SU-DHL-6 (cell line): ENCODE results near the gene TSPAN1.
"Not testable (repeated sequence)": the region's sequence is repeated elsewhere in the genome, so short reads cannot be mapped to it uniquely, and the experiment has no call there.

Experiments
- H2AFZ ChIP-seq: fragments of 200-600 bp; sonication (generic); 2 replicates; pipeline ENCODE4 v1.6.1; 2014; ENCODE audit warnings: low read depth, mild to moderate bottlenecking, moderate library complexity, mixed read lengths, antibody characterized with exemption, low read length; ENCODE audit not compliant: severe bottlenecking
- H3F3A ChIP-seq: fragments of 200-600 bp; shearing (Covaris generic); 2 replicates; pipeline ENCODE4 v1.6.0; 2016; ENCODE audit warnings: antibody characterized with exemption, mild to moderate bottlenecking; ENCODE audit not compliant: insufficient read depth
- H3K27ac ChIP-seq: fragments of 200-600 bp; sonication (generic); 2 replicates; pipeline ENCODE4 v1.5.1; 2016; ENCODE audit warnings: low read depth, mild to moderate bottlenecking, low read length, moderate library complexity, mixed read lengths
- H3K27me3 ChIP-seq: fragments of 200-600 bp; sonication (generic), shearing (Covaris generic); 2 replicates; pipeline ENCODE4 v1.6.0; 2014; ENCODE audit warnings: mild to moderate bottlenecking, low read length
- H3K36me3 ChIP-seq: fragments of 200-600 bp; sonication (generic); 2 replicates; pipeline ENCODE4 v1.6.1; 2014; ENCODE audit warnings: mild to moderate bottlenecking, low read length, mixed read lengths
- H3K4me2 ChIP-seq: fragments of 300-600, 200-600 bp; shearing (Covaris generic), sonication (generic); 2 replicates; pipeline ENCODE4 v1.6.0; 2014; ENCODE audit warnings: low read length, low read depth, mild to moderate bottlenecking; ENCODE audit not compliant: poor library complexity, severe bottlenecking
- H3K4me3 ChIP-seq: fragments of 200-600 bp; sonication (generic); 2 replicates; pipeline ENCODE4 v1.5.1; 2014; ENCODE audit warnings: antibody characterized with exemption, low read length, mild to moderate bottlenecking, mixed read lengths; ENCODE audit not compliant: insufficient read depth, poor library complexity, severe bottlenecking
- H3K79me2 ChIP-seq: fragments of 200-600 bp; sonication (generic); 2 replicates; pipeline ENCODE4 v1.6.1; 2014; ENCODE audit warnings: mild to moderate bottlenecking, low read length, moderate library complexity; ENCODE audit not compliant: insufficient read depth
- H3K9ac ChIP-seq: fragments of 200-600 bp; sonication (generic); 2 replicates; pipeline ENCODE4 v1.7.0; 2014; ENCODE audit warnings: mild to moderate bottlenecking, low read length
- H3K9me2 ChIP-seq: fragments of 200-600 bp; sonication (generic); replicated peaks from 2 replicates; pipeline ENCODE4 v1.6.1; 2014; ENCODE audit warnings: low read length; ENCODE audit not compliant: insufficient read depth
- H3K9me3 ChIP-seq: fragments of 200-600 bp; sonication (generic); 2 replicates; pipeline ENCODE4 v1.6.1; 2014; ENCODE audit warnings: low read length, mixed read lengths; ENCODE audit not compliant: insufficient read depth
- H4K20me1 ChIP-seq: fragments of 200-600 bp; sonication (generic); 2 replicates; pipeline ENCODE4 v1.6.1; 2014; ENCODE audit warnings: low read depth, mild to moderate bottlenecking, antibody characterized with exemption, low read length, moderate library complexity, mixed read lengths
- CTCF ChIP-seq: fragments of 200-600 bp; sonication (generic); IDR thresholded peaks from one replicate; pipeline ENCODE4 v1.5.1; 2017; ENCODE audit warnings: antibody characterized with exemption, mild to moderate bottlenecking, low read length, moderate library complexity; ENCODE audit not compliant: insufficient read depth, poor library complexity, severe bottlenecking
- EZH2phosphoT487 ChIP-seq: fragments of 200-600 bp; sonication (generic), shearing (Covaris generic); conservative IDR thresholded peaks from 2 replicates; pipeline ENCODE4 v1.6.1; 2018; ENCODE audit warnings: mild to moderate bottlenecking, antibody characterized with exemption, low read length, moderate library complexity, mixed read lengths

Gene TSPAN1

DNA sequence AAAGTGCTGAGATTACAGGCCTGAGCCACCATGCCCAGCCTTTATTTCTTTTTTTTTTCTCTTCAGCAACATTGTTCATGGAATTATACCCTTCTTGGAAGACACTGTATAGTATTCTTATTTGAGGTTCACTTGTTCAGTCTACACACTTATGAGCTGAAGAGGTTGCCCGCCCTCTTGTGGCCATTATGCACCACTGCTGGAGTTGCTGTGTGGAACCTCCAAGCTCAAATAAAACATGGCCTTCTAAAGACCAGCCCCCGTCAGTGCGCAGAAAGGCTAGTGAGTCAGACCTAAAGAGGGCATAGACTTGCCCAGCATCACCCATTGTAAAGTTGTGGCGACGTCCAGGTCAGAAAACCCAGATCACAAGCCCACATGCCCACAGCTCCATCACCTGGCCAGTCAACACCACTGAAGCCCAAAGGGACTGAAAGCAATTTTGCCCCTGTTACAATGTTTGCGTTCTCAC lies 48.6 kb downstream of the TSPAN1 start:
- H3K9ac ChIP-seq = no peak overlapping the region
- no peaks in the 10 kb centered on the region for H3K79me2 ChIP-seq
- H3K27me3 ChIP-seq = no peaks in the 10 kb centered on the region
- H3K9me2 ChIP-seq = no peaks in the 10 kb centered on the region
- H3F3A ChIP-seq = no peaks in the 10 kb centered on the region
- H3K27ac ChIP-seq = no peak overlapping the region
- H4K20me1 ChIP-seq = no peaks in the 10 kb centered on the region
- no peak overlapping the region for H3K4me2 ChIP-seq
- no peak overlapping the region for H2AFZ ChIP-seq
- peak; percentile 99 for TF ChIP-seq CTCF
- TF ChIP-seq EZH2phosphoT487 = no peak
- H3K4me3 ChIP-seq = no peak overlapping the region
- no peaks in the 10 kb centered on the region for H3K36me3 ChIP-seq
- H3K9me3 ChIP-seq = no peaks in the 10 kb centered on the region

- no peak overlapping the region for H3K4me3 ChIP-seq
- no peaks in the 10 kb centered on the region for H3F3A ChIP-seq
- H3K36me3 ChIP-seq = no peaks in the 10 kb centered on the region
- no peak overlapping the region for H3K27ac ChIP-seq
- no peak overlapping the region for H2AFZ ChIP-seq
- H4K20me1 ChIP-seq = no peaks in the 10 kb centered on the region
- H3K4me2 ChIP-seq = no peak overlapping the region
- no peaks in the 10 kb centered on the region for H3K79me2 ChIP-seq
- TF ChIP-seq EZH2phosphoT487 (no peak), CTCF (no peak)
- H3K9me2 ChIP-seq = no peaks in the 10 kb centered on the region
- no peak overlapping the region for H3K9ac ChIP-seq
- no peaks in the 10 kb centered on the region for H3K27me3 ChIP-seq
- H3K9me3 ChIP-seq = no peaks in the 10 kb centered on the region
Measured at GRCh38 chr1:46224966-46225365, 50.1 kb downstream of the TSPAN1 start.

DNA sequence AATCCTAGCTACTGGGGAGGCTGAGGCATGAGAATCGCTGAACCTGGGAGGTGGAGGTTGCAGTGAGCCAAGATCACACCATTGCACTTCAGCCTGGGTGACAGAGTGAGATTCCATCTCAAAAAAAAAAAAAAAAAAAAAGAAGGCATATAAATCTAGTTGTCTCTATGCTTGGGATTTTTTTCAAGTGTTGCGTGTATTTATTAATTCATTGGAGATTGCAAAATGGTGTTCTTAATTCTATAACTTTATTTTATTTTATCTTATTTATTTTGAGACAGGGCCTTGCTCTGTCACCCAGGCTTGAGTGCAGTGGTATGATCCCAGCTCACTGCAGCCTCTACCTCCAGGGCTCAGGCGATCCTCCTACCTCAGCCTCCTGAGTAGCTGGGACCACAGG lies 56.3 kb downstream of the TSPAN1 start:
- not testable (repeated sequence) for H3K27me3 ChIP-seq, H3K36me3 ChIP-seq, H3K4me2 ChIP-seq, H4K20me1 ChIP-seq, H3F3A ChIP-seq, H3K9ac ChIP-seq, H2AFZ ChIP-seq, H3K9me3 ChIP-seq, H3K79me2 ChIP-seq, H3K9me2 ChIP-seq, H3K4me3 ChIP-seq, H3K27ac ChIP-seq
